Umbilical cord (tissue), 2 donors: Measurements from ENCODE around the gene MMP23B. TPM values are rescaled to one million over a fixed set of nuclear protein-coding genes. Genes with fewer than 3 reads are reported as not detected.
"Not testable (repeated sequence)": the region's sequence is repeated elsewhere in the genome, so short reads cannot be mapped to it uniquely, and the experiment has no call there.

ENCODE experiments used
- DNase-seq: peaks from one replicate; pipeline ENCODE4 v3.0.0-alpha.2; 2015; ENCODE audit warnings: low spot score
- total RNA-seq: library from RNA; depleted of rRNA; stranded (reverse); fragments of >200 nt; gene quantifications from one replicate; pipeline ENCODE4 v1.2.3, GENCODE V29; 2014; ENCODE audit warnings: low replicate concordance; ENCODE audit not compliant: insufficient read depth

MMP23B gene
- total RNA-seq, 1 donor from 2014 or later: 249 TPM

GRCh38 chr1:1664941-1665814 lies 33.2 kb downstream of the MMP23B start:
- no peak for DNase-seq

GRCh38 chr1:1665815-1666251 lies 33.9 kb downstream of the MMP23B start:
- DNase-seq: no peak

- no peak for DNase-seq
Observed at GRCh38 chr1:1666526-1666925, 34.6 kb downstream of the MMP23B start.

- DNase-seq: no peak
Observed at GRCh38 chr1:1669468-1670440, 37.8 kb downstream of the MMP23B start.

GRCh38 chr1:1670866-1671265 lies 38.9 kb downstream of the MMP23B start:
- DNase-seq: no peak

GRCh38 chr1:1671365-1672119 lies 39.6 kb downstream of the MMP23B start:
- no peak for DNase-seq

- DNase-seq: no peak
Observed at GRCh38 chr1:1672181-1672965, 40.4 kb downstream of the MMP23B start.

- DNase-seq: not testable (repeated sequence)
Observed at GRCh38 chr1:1674806-1675205, 42.8 kb downstream of the MMP23B start.

GRCh38 chr1:1675218-1675617 lies 43.2 kb downstream of the MMP23B start:
- DNase-seq: not testable (repeated sequence)

- DNase-seq: not testable (repeated sequence)
Observed at GRCh38 chr1:1676087-1676486, 44.1 kb downstream of the MMP23B start.

- DNase-seq: no peak
Observed at GRCh38 chr1:1677718-1678580, 46.0 kb downstream of the MMP23B start.

- DNase-seq: no peak
Observed at GRCh38 chr1:1678581-1679380, 46.8 kb downstream of the MMP23B start.

GRCh38 chr1:1680031-1680911 lies 48.3 kb downstream of the MMP23B start:
- DNase-seq: no peak

- DNase-seq: no peak
Observed at GRCh38 chr1:1680912-1681273, 48.9 kb downstream of the MMP23B start.

- no peak for DNase-seq
Observed at GRCh38 chr1:1683104-1683905, 51.3 kb downstream of the MMP23B start.
